Fibroblast of lung (primary cell): Measurements from ENCODE around the gene BANF2. TPM values are rescaled to one million over a fixed set of nuclear protein-coding genes. Genes with fewer than 3 reads are reported as not detected.

Experiments
- DNase-seq, 2 donors: peaks; one replicate each; pipeline versions ENCODE4 v3.0.0 to v3.0.0-alpha.2; 2010; ENCODE audit warnings: low read depth in 2 of 2
- H2AFZ ChIP-seq: 2 replicates; pipeline ENCODE4 v1.5.1; 2012; ENCODE audit warnings: low read length, control low read depth, inconsistent platforms
- H3K27ac ChIP-seq: 2 replicates; pipeline ENCODE4 v1.5.1; 2011; ENCODE audit warnings: low read length, control low read depth; ENCODE audit not compliant: insufficient read depth
- H3K27me3 ChIP-seq: 2 replicates; pipeline ENCODE4 v1.5.1; 2011; ENCODE audit warnings: mild to moderate bottlenecking, low read length; ENCODE audit not compliant: control insufficient read depth, insufficient read depth
- H3K36me3 ChIP-seq: 2 replicates; pipeline ENCODE4 v1.5.1; 2011; ENCODE audit warnings: low read length; ENCODE audit not compliant: control insufficient read depth, insufficient read depth
- H3K4me1 ChIP-seq: 2 replicates; pipeline ENCODE4 v1.5.1; 2011; ENCODE audit warnings: low read length; ENCODE audit not compliant: control insufficient read depth, insufficient read depth; ENCODE audit errors: extremely low read depth
- H3K4me2 ChIP-seq: 2 replicates; pipeline ENCODE4 v1.5.1; 2011; ENCODE audit warnings: low read length, control low read depth; ENCODE audit not compliant: insufficient read depth; ENCODE audit errors: extremely low read depth
- H3K4me3 ChIP-seq, 4 experiments: fragments of 200-600 bp in 1 of 4; sonication (generic) in 1 of 4; replicated peaks in 1 of 4; 2 replicates each; pipeline ENCODE4 v1.5.1; 2011 to 2016; ENCODE audit warnings: low read length in 4 of 4, low read depth in 3 of 4, mild to moderate bottlenecking in 3 of 4, control low read depth in 2 of 4, inconsistent platforms in 1 of 4, mixed read lengths in 1 of 4; ENCODE audit not compliant: insufficient read depth in 1 of 4; ENCODE audit errors: control extremely low read depth in 1 of 4
- H3K79me2 ChIP-seq: 2 replicates; pipeline ENCODE4 v1.5.1; 2012; ENCODE audit warnings: mild to moderate bottlenecking, low read length, inconsistent platforms; ENCODE audit not compliant: control insufficient read depth, insufficient read depth
- H3K9ac ChIP-seq: 2 replicates; pipeline ENCODE4 v1.5.1; 2011; ENCODE audit warnings: mild to moderate bottlenecking, low read length, control low read depth; ENCODE audit not compliant: insufficient read depth
- H3K9me3 ChIP-seq: 2 replicates; pipeline ENCODE4 v1.5.1; 2012; ENCODE audit warnings: low read depth, low read length; ENCODE audit not compliant: control insufficient read depth, insufficient read depth
- H4K20me1 ChIP-seq: 2 replicates; pipeline ENCODE4 v1.5.1; 2011; ENCODE audit warnings: low read length; ENCODE audit not compliant: control insufficient read depth, insufficient read depth; ENCODE audit errors: extremely low read depth
- EZH2 ChIP-seq: IDR thresholded peaks from 2 replicates; pipeline ENCODE4 v1.5.1; 2012; ENCODE audit warnings: low read length, control low read depth, mild to moderate bottlenecking; ENCODE audit errors: missing control alignments
- polyA plus RNA-seq, 2 donors: library from polyadenylated mRNA; depleted of rRNA in 1 of 2; stranded (reverse) in 1 of 2; unstranded in 1 of 2; fragments of >200 nt; gene quantifications; 2 replicates each; pipeline ENCODE4 v1.2.1, GENCODE V29; 2011 to 2012; ENCODE audit warnings: missing spikeins in 1 of 2
- total RNA-seq: library from RNA; depleted of rRNA; stranded (reverse); fragments of >200 nt; gene quantifications from 2 replicates; pipeline ENCODE4 v1.2.1, GENCODE V29; 2014
- TF ChIP-seq, protein P1 (sequence below), 2 donors: IDR thresholded peaks in 1 of 2; conservative IDR thresholded peaks in 1 of 2; 1 replicate in 1 of 2; 2 replicates in 1 of 2; pipeline ENCODE4 v1.5.1; 2011 to 2012; ENCODE audit warnings: low read length in 2 of 2, control low read depth in 1 of 2, inconsistent platforms in 1 of 2, low read depth in 1 of 2, mild to moderate bottlenecking in 1 of 2

Gene BANF2
- total and polyA plus RNA-seq, 2 donors (not counting 1 experiment from before 2014, with no cell fraction given): not detected

DNA sequence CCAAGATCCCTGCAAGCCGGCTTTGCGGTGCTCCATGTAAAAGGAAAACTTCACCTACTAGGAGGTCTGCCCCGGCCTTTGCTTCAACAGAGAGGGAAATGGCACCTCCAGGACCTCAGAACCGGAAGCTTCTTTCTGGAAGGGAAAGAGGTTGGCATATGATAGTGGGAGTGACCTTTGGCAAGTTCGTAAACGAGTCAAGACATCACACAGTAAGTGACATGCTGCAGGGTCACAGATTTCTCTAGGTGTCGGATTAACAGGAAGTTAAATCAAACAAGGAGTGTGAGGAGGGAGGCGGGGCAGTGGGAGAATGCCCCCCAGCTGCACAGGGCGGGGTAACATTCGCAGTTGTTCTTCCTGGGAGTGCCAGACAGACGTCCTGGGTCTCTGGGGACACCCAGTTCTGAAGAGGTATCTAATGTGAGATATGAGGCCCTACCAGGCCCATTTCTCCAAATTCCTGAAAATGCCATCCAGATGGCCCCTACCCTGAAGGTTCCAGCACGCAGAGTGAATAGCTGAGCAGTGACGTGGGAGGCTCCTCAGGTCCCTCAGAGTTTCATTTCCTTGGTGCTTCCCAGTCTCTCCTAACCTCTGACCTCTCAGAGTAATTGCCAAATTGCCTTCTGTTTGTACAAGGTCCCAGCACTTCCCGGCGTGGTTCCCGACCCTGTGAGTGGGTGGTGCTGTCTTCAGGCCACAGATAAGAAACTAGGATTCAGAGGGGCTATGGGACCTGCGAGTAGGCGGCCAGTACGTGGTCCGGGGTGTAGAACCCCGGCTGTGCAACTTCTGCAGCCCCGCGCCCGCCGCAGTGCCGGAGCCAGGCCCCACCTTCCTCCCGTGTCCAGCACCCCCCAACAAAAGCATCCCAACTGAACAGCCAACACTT, 19.6 kb upstream of the BANF2 start:
- Histone ChIP-seq H3K36me3 (peaks cover 10% of the 10 kb centered on the region), H3K4me1 (peaks cover 18% of the 10 kb centered on the region), H2AFZ (no peak overlapping the region), H3K27me3 (peaks cover 11% of the 10 kb centered on the region), H3K4me2 (peak overlapping the region; percentile 81), H3K79me2 (peaks cover 59% of the 10 kb centered on the region), H3K9ac (peak overlapping the region; percentile 96), H3K27ac (peak overlapping the region; percentile 94), H4K20me1 (peaks cover 2% of the 10 kb centered on the region), H3K9me3 (no peaks in the 10 kb centered on the region), H3K4me3 (peak overlapping the region; percentile 74 to 92 (median 82))
- DNase-seq: peak; percentile 61 to 85
- no peak for TF ChIP-seq EZH2
- TF ChIP-seq, protein P1, sequence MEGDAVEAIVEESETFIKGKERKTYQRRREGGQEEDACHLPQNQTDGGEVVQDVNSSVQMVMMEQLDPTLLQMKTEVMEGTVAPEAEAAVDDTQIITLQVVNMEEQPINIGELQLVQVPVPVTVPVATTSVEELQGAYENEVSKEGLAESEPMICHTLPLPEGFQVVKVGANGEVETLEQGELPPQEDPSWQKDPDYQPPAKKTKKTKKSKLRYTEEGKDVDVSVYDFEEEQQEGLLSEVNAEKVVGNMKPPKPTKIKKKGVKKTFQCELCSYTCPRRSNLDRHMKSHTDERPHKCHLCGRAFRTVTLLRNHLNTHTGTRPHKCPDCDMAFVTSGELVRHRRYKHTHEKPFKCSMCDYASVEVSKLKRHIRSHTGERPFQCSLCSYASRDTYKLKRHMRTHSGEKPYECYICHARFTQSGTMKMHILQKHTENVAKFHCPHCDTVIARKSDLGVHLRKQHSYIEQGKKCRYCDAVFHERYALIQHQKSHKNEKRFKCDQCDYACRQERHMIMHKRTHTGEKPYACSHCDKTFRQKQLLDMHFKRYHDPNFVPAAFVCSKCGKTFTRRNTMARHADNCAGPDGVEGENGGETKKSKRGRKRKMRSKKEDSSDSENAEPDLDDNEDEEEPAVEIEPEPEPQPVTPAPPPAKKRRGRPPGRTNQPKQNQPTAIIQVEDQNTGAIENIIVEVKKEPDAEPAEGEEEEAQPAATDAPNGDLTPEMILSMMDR (conservative IDR thresholded peaks at IDR 0.05 in 1 of 2, IDR thresholded peaks at IDR 0.05 in 1 of 2; ENCODE audit: low read depth in 1 of 2, low read length in 2 of 2): no peak

DNA sequence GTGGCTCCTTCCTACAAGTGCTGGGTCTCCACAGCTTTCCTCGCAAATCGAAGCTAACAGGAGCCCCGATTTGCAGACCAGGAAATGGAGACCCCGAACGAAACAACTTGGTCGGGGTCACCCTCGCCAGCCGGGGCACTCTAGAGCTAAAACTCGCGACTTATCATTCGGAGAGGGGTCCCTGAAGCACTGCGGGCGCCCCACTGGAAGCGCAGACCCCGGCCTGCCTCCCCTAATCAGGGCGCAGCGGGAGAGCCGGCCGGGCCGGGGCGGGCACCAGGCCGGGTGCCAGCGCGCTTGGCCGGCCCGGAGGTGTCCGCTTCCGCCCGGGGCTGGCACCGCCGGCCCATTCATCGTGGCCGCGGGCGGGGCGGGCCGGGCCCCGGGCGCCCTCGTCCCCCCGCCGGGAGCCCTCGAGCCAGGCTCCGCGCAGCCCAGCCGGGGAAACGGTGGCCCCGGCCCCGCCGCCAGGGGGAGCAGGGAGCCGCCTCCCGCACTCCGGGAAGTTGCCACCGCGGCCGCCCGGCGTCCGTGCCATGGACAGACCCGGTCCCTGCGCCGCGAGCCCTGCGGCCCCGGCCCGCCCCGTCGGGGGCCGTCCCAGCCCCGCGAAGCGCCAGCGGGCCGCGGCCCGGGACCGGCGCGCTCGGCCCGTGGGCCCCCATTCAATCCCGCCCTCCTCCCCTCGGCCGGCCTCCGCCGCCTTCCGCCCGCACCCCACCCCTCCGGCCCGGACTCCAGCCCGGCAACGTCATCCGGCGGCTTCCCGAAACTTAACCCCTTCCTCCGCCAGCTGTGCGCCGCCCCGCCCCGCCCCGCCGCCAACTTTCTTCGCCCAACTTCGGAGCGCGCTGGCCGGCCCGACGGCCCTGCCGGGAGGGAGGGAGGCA, 18.7 kb upstream of the BANF2 start:
- Histone ChIP-seq H3K27ac (peak overlapping the region; percentile 94), H3K36me3 (peaks cover 5% of the 10 kb centered on the region), H3K4me3 (peak overlapping the region; percentile 74 to 92 (median 82)), H3K9me3 (no peaks in the 10 kb centered on the region), H3K79me2 (peaks cover 51% of the 10 kb centered on the region), H3K4me2 (peak overlapping the region; percentile 81), H2AFZ (no peak overlapping the region), H3K27me3 (peaks cover 15% of the 10 kb centered on the region), H4K20me1 (peaks cover 2% of the 10 kb centered on the region), H3K4me1 (peaks cover 11% of the 10 kb centered on the region), H3K9ac (peak overlapping the region; percentile 96)
- DNase-seq: peak; percentile 72 to 76
- TF ChIP-seq, protein P1 (conservative IDR thresholded peaks at IDR 0.05 in 1 of 2, IDR thresholded peaks at IDR 0.05 in 1 of 2; ENCODE audit: low read depth in 1 of 2, low read length in 2 of 2): peak; percentile 38 to 39
- TF ChIP-seq EZH2: no peak

DNA sequence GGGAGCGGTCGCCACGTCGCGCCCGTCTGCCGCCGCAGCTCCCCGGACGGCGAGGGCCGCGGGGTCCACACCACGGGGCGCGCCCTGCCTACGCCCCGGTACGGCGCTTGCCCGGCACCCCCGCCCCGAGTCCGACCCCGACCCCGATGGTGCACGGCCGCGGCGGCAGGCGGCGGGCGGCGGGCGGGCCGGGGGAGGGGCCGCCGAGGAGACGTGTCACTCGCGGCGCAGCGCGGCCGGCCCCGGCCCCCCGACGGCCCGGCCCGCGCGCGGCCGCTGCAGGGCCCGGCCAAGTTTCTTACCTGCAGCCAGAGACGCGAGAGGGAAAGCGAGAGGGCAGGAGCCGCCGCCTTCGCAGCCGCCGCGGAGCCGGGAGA, 18.1 kb upstream of the BANF2 start:
- Histone ChIP-seq H2AFZ (no peak overlapping the region), H3K4me3 (peak overlapping the region; percentile 41 to 92 (median 70)), H3K4me1 (peaks cover 7% of the 10 kb centered on the region), H3K9ac (peak overlapping the region; percentile 96), H3K79me2 (peaks cover 44% of the 10 kb centered on the region), H3K27ac (peak overlapping the region; percentile 93), H3K27me3 (peaks cover 19% of the 10 kb centered on the region), H3K9me3 (no peaks in the 10 kb centered on the region), H3K36me3 (peaks cover 5% of the 10 kb centered on the region), H3K4me2 (no peak overlapping the region), H4K20me1 (peaks cover 2% of the 10 kb centered on the region)
- no peak for DNase-seq
- TF ChIP-seq EZH2: no peak
- TF ChIP-seq, protein P1 (conservative IDR thresholded peaks at IDR 0.05 in 1 of 2, IDR thresholded peaks at IDR 0.05 in 1 of 2; ENCODE audit: low read depth in 1 of 2, low read length in 2 of 2): no peak
